PFSK-1 (cell line): ENCODE data around the gene VWA5A.

Experiments used
- FOXP2 ChIP-seq: optimal IDR thresholded peaks from 2 replicates; pipeline ENCODE3; 2011; ENCODE audit warnings: borderline replicate concordance, control low read depth, inconsistent platforms; ENCODE audit not compliant: insufficient read depth; ENCODE audit errors: extremely low read length, extremely low read depth
- POLR2AphosphoS5 ChIP-seq: IDR thresholded peaks from 2 replicates; pipeline ENCODE4 v1.6.1; 2012; ENCODE audit warnings: low read depth, mild to moderate bottlenecking, control low read depth, low read length, moderate library complexity
- REST ChIP-seq, 2 experiments: IDR thresholded peaks; 2 replicates each; pipeline versions ENCODE4 v1.6.1 to v1.8.0; 2011 to 2012; ENCODE audit warnings: low read depth in 2 of 2, low read length in 2 of 2, control low read depth in 1 of 2, inconsistent platforms in 1 of 2, mild to moderate bottlenecking in 1 of 2, moderate library complexity in 1 of 2; ENCODE audit not compliant: insufficient read depth in 1 of 2
- SIN3A ChIP-seq: IDR thresholded peaks from 2 replicates; pipeline ENCODE4 v1.6.1; 2012; ENCODE audit warnings: mild to moderate bottlenecking, low read length, moderate library complexity, borderline replicate concordance; ENCODE audit not compliant: insufficient read depth
- TAF1 ChIP-seq: IDR thresholded peaks from 2 replicates; pipeline ENCODE4 v1.6.1; 2012; ENCODE audit warnings: low read length, control low read depth, borderline replicate concordance; ENCODE audit not compliant: insufficient read depth

VWA5A gene

DNA sequence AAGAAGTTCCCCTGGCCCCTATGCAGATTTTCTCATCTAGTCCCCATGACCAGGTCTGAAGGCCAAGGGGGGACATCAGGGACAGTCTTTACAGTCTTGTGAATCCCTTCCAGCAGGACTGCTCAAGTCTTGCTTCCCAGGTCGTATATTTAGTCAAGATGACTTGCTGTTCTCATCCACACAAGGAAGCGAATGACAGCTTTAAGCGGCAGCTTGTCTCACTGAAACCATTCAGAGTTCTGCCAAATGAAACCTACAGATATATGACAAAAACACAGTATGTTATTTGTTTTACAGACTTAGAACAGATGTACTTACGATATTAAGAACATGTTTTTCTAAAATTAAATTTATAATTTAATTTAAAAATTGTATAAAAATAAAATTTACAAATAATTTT, 5.6 kb downstream of the VWA5A start:
- TF ChIP-seq POLR2AphosphoS5, result no peak
- TF ChIP-seq REST (IDR thresholded peaks at IDR 0.05; ENCODE audit: insufficient read depth in 1 of 2, low read depth in 2 of 2, low read length in 2 of 2), result no peak
- no peak for TF ChIP-seq SIN3A
- TF ChIP-seq TAF1, result no peak
- TF ChIP-seq FOXP2, result no peak

DNA sequence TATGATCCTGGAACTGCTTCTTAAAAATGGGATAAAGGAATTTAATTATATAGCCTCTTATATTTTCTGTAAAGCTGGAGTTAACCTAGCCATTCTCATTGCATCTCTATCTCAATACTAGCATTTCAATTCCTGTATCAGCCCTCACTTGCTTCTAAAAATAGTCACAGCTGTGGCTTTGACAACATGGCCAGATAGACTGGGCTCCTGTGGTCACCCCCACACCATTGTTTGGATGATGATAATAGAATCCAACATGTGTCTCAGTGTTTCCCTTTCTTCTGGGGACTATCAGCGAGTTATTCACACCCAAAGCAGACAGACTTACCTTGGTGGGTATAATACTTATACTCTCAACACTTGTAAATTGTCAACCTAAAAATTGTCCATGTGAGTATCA, 6.9 kb downstream of the VWA5A start:
- no peak for TF ChIP-seq REST (IDR thresholded peaks at IDR 0.05; ENCODE audit: insufficient read depth in 1 of 2, low read depth in 2 of 2, low read length in 2 of 2)
- no peak for TF ChIP-seq SIN3A
- no peak for TF ChIP-seq TAF1
- TF ChIP-seq FOXP2, result no peak
- TF ChIP-seq POLR2AphosphoS5, result no peak

DNA sequence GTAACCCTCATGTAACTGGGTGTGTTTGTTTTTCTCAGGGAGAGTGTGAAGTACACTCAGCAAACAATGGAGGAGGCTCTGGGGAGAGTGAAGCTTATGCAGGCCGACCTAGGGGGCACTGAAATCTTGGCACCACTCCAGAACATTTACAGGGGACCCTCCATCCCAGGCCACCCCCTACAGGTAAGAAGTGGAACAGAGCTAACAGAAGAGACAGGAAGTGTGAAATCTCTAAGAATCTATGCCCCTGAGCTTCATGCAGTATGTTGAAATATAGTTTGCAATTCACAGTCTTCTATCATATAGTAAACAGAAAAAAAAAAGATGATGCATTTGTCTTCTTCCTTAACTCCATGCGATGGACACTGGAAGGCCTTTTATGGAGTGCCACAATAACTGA, 8.4 kb downstream of the VWA5A start:
- no peak for TF ChIP-seq POLR2AphosphoS5
- no peak for TF ChIP-seq REST (IDR thresholded peaks at IDR 0.05; ENCODE audit: insufficient read depth in 1 of 2, low read depth in 2 of 2, low read length in 2 of 2)
- no peak for TF ChIP-seq FOXP2
- TF ChIP-seq TAF1, result no peak
- TF ChIP-seq SIN3A, result no peak

DNA sequence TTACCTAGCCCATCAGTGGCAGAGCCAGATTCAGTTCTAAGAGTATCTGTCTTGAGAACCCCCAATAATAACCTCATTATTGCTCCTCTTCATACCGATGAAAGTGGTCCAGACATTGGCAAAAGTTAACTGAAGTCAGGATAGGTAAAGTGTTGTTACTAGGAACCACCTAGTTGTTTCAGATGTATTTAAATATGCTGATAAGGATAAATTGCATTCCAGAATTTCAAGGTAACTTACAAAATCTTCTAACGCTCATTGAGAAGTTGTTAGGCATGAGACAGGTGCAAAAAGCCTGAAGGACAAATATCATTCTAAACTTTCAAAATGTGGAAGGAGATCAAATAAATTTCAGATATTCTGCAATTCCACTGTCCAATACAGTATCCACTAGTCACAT, 27.8 kb downstream of the VWA5A start:
- TF ChIP-seq TAF1, result no peak
- no peak for TF ChIP-seq SIN3A
- no peak for TF ChIP-seq FOXP2
- no peak for TF ChIP-seq REST (IDR thresholded peaks at IDR 0.05; ENCODE audit: insufficient read depth in 1 of 2, low read depth in 2 of 2, low read length in 2 of 2)
- no peak for TF ChIP-seq POLR2AphosphoS5

- TF ChIP-seq TAF1, result no peak
- TF ChIP-seq FOXP2, result no peak
- TF ChIP-seq SIN3A, result no peak
- TF ChIP-seq POLR2AphosphoS5, result no peak
- TF ChIP-seq REST (IDR thresholded peaks at IDR 0.05; ENCODE audit: insufficient read depth in 1 of 2, low read depth in 2 of 2, low read length in 2 of 2), result no peak
Observed at GRCh38 chr11:124147951-124148350, 32.7 kb downstream of the VWA5A start.
